GM12878 (cell line): ENCODE results near the gene TCF7L2. TPM values are rescaled to one million over a fixed set of nuclear protein-coding genes. Genes with fewer than 3 reads are reported as not detected.

Experiments used
- ATAC-seq: fragments of 200-7000 bp; cut with Tn5 transposase; 3 replicates; pipeline ENCODE4 v1.9.1; 2020; ENCODE audit warnings: mild to moderate bottlenecking, moderate library complexity
- BruUV-seq: library from RNA; stranded (reverse); fragments of 400-500 nt; replicated peaks from 2 replicates; lab custom pipeline; 2021; lab: Mats Ljungman, UMichigan
- CTCF ChIA-PET: fragments of 300-600 bp; sonication (Branson Sonifier 250); formaldehyde crosslinking; extraction: SDS; loops from one replicate; lab custom pipeline; 2021; ENCODE audit warnings: inconsistent platforms; lab: Yijun Ruan, JAX
- POLR2A ChIA-PET: fragments of 350-600 bp; formaldehyde crosslinking; extraction: SDS; loops from one replicate; lab custom pipeline; 2021; ENCODE audit warnings: inconsistent platforms; lab: Charles Lee
- RAD21 ChIA-PET: fragments of 300-600 bp; sonication (Branson Sonifier 250); formaldehyde crosslinking; loops from one replicate; lab custom pipeline; 2023; ENCODE audit warnings: antibody characterized with exemption; ENCODE audit not compliant: unreplicated experiment; lab: Charles Lee
- SMC1A ChIA-PET: fragments of 300-600 bp; sonication (Branson Sonifier 250); formaldehyde crosslinking; loops from one replicate; lab custom pipeline; 2023; ENCODE audit not compliant: unreplicated experiment, uncharacterized antibody; lab: Charles Lee
- DNase-seq: peaks from one replicate; pipeline ENCODE4 v3.0.0-alpha.2; 2011; ENCODE audit warnings: low read depth, low spot score
- FAIRE-seq: peaks from 3 replicates; lab custom pipeline; 2011; peaks lifted over from hg19 to GRCh38; lab: Jason Lieb, UNC
- H2AFZ ChIP-seq: 2 replicates; pipeline ENCODE4 v1.6.0; 2011; ENCODE audit warnings: low read depth, low read length, control low read depth; ENCODE audit not compliant: control insufficient read depth
- H3K27ac ChIP-seq: 2 replicates; pipeline ENCODE4 v1.5.1; 2011; ENCODE audit warnings: control low read depth; ENCODE audit not compliant: control insufficient read depth, insufficient read depth
- H3K27me3 ChIP-seq, 2 experiments: replicated peaks in 1 of 2; 2 replicates each; pipeline versions ENCODE4 v1.6.0 to v1.6.1; 2011; ENCODE audit warnings: low read length in 1 of 2; ENCODE audit not compliant: control insufficient read depth in 2 of 2, insufficient read depth in 2 of 2
- H3K36me3 ChIP-seq, 2 experiments: 2 replicates each; pipeline ENCODE4 v1.5.1; 2011; ENCODE audit warnings: low read length in 1 of 2; ENCODE audit not compliant: control insufficient read depth in 2 of 2, insufficient read depth in 2 of 2
- H3K4me1 ChIP-seq: 2 replicates; pipeline ENCODE4 v1.6.1; 2011; ENCODE audit warnings: mild to moderate bottlenecking, low read length, moderate library complexity, mixed read lengths; ENCODE audit not compliant: control insufficient read depth, insufficient read depth
- H3K4me2 ChIP-seq: 2 replicates; pipeline ENCODE4 v1.6.0; 2011; ENCODE audit warnings: control low read depth; ENCODE audit not compliant: control insufficient read depth, insufficient read depth
- H3K4me3 ChIP-seq: fragments of 200-600 bp; sonication (generic); 2 replicates; pipeline ENCODE4 v1.5.1; 2016
- H3K79me2 ChIP-seq: 2 replicates; pipeline ENCODE4 v1.6.0; 2011; ENCODE audit warnings: low read length; ENCODE audit not compliant: control insufficient read depth, insufficient read depth
- H3K9ac ChIP-seq: 2 replicates; pipeline ENCODE4 v1.8.0; 2011; ENCODE audit warnings: low read length, control low read depth, mixed read lengths; ENCODE audit not compliant: control insufficient read depth, insufficient read depth
- H3K9me3 ChIP-seq: replicated peaks from 3 replicates; pipeline ENCODE4 v1.5.1; 2011; ENCODE audit warnings: mild to moderate bottlenecking, low read length; ENCODE audit not compliant: control insufficient read depth, insufficient read depth
- H4K20me1 ChIP-seq: 2 replicates; pipeline ENCODE4 v1.6.0; 2011; ENCODE audit not compliant: control insufficient read depth, insufficient read depth
- ATF3 ChIP-seq: IDR thresholded peaks from 2 replicates; pipeline ENCODE4 v1.6.1; 2011; ENCODE audit warnings: low read depth, mild to moderate bottlenecking, low read length, moderate library complexity, borderline replicate concordance; ENCODE audit errors: extremely low read depth
- BMI1 ChIP-seq: fragments of 450-650 bp; IDR thresholded peaks from 2 replicates; pipeline ENCODE4 v1.6.1; 2016; ENCODE audit warnings: mild to moderate bottlenecking, moderate library complexity, borderline replicate concordance
- CEBPB ChIP-seq, 2 experiments: fragments of 150-350 bp in 1 of 2; IDR thresholded peaks; 2 replicates each; pipeline ENCODE4 v1.6.1; 2012 to 2014; ENCODE audit warnings: low read depth in 2 of 2, low read length in 2 of 2, borderline replicate concordance in 1 of 2, inconsistent platforms in 1 of 2
- CREM ChIP-seq: IDR thresholded peaks from 2 replicates; pipeline ENCODE4 v1.6.1; 2014; ENCODE audit warnings: antibody characterized with exemption, low read depth
- CUX1 ChIP-seq: IDR thresholded peaks from 2 replicates; pipeline ENCODE4 v1.6.1; 2012; ENCODE audit warnings: improper control_type of control experiment, low read depth, low read length; ENCODE audit not compliant: insufficient replicate concordance
- IRF4 ChIP-seq: IDR thresholded peaks from 2 replicates; pipeline ENCODE4 v1.6.1; 2011; ENCODE audit warnings: low read depth, low read length
- MTA2 ChIP-seq: fragments of 450-650 bp; IDR thresholded peaks from 2 replicates; pipeline ENCODE4 v1.6.1; 2016; ENCODE audit warnings: low read depth, mild to moderate bottlenecking, moderate library complexity
- RUNX3 ChIP-seq: IDR thresholded peaks from 2 replicates; pipeline ENCODE4 v1.6.1; 2012; ENCODE audit warnings: low read length, inconsistent platforms
- SMAD1 ChIP-seq: fragments of 450-650 bp; IDR thresholded peaks from 2 replicates; pipeline ENCODE4 v1.6.1; 2018; ENCODE audit warnings: mild to moderate bottlenecking, low read depth; ENCODE audit not compliant: partially characterized antibody
- USF2 ChIP-seq: IDR thresholded peaks from 2 replicates; pipeline ENCODE4 v1.6.1; 2011; ENCODE audit warnings: low read depth, low read length, improper control_type of control experiment, borderline replicate concordance
- ZNF24 ChIP-seq: fragments of 450-650 bp; IDR thresholded peaks from 2 replicates; pipeline ENCODE4 v1.6.1; 2017; ENCODE audit warnings: antibody characterized with exemption, mild to moderate bottlenecking
- WGBS: methylation state at CpG from one replicate; pipeline ENCODE4 v1.1.6; 2016; ENCODE audit warnings: low lambda C conversion rate; ENCODE audit not compliant: insufficient replicate concordance, insufficient coverage; ENCODE audit errors: missing lambda C conversion rate; 5-methylcytosine and 5-hydroxymethylcytosine counted together
- in situ Hi-C: fragments of 300-500 bp; cut with MboI; formaldehyde crosslinking; loops from 9 replicates; pipeline ENCODE4 v1.14.3; 2018; ENCODE audit warnings: mixed read lengths
- intact Hi-C: fragments of 100-400 bp; cut with micrococcal nuclease; formaldehyde crosslinking; loops from one replicate; pipeline ENCODE4 v1.14.2; 2022; ENCODE audit not compliant: unreplicated experiment
- polyA plus RNA-seq, 11 experiments: library from polyadenylated mRNA; depleted of rRNA in 4 of 11; unstranded in 6 of 11; stranded (reverse) in 5 of 11; fragments of >200 nt; fragmentation: Nextera tagmentation in 4 of 11; fragmentation: Illumina TruSeq in 1 of 11; extraction: Ambion mirVana in 4 of 11; extraction: Trizol in 1 of 11; gene quantifications; 1 replicate in 1 of 11; 2 replicates in 10 of 11; pipeline versions ENCODE4 v1.2.1 to v1.2.3, GENCODE V29; 2011 to 2016; ENCODE audit warnings: inconsistent platforms in 2 of 11, missing spikeins in 2 of 11, low read depth in 1 of 11
- total RNA-seq, 4 experiments: library from RNA; depleted of rRNA in 3 of 4; stranded (reverse); fragments of >200 nt in 3 of 4; fragmentation: Illumina TruSeq in 1 of 4; extraction: Trizol in 1 of 4; gene quantifications; 2 replicates each; pipeline versions ENCODE4 v1.2.1 to v1.2.3, GENCODE V29; 2013 to 2021

Gene TCF7L2
- total and polyA plus RNA-seq, 10 of the 15 experiments (the other 5 are each of a cell fraction or from before 2014, with no cell fraction given), result 0.02 to 1.1 (median 0.35) TPM; not detected in 4

GRCh38 chr10:113149626-113150025 lies 199.6 kb downstream of the TCF7L2 start (continued):
- TF ChIP-seq CUX1 (no peak), BMI1 (no peak)

- TF ChIP-seq USF2 (no peak), MTA2 (no peak), BMI1 (no peak), IRF4 (no peak), CEBPB (IDR thresholded peaks at IDR 0.05; ENCODE audit: borderline replicate concordance in 1 of 2, low read depth in 2 of 2, low read length in 2 of 2) (no peak), ZNF24 (no peak), CREM (no peak), RUNX3 (no peak), SMAD1 (no peak), ATF3 (no peak)
- Histone ChIP-seq H3K9ac (no peak overlapping the region), H3K4me3 (no peak overlapping the region), H4K20me1 (no peaks in the 10 kb centered on the region), H3K27me3 (no peaks in the 10 kb centered on the region), H3K27ac (no peak overlapping the region), H3K4me1 (no peaks in the 10 kb centered on the region), H3K36me3 (no peaks in the 10 kb centered on the region), H3K4me2 (no peak overlapping the region), H2AFZ (no peak overlapping the region), H3K9me3 (no peaks in the 10 kb centered on the region), H3K79me2 (no peaks in the 10 kb centered on the region)
- in situ Hi-C loops, result no loop called here
- no peak for ATAC-seq
- no TSS peak for BruUV-seq
- RAD21 ChIA-PET, result no interaction called here
- POLR2A ChIA-PET, result no interaction called here
- SMC1A ChIA-PET, result no interaction called here
- WGBS, result 30% methylated on average over 6 of the region's 6 CpGs
- no peak for DNase-seq
- CTCF ChIA-PET, result no interaction called here
- intact Hi-C loops, result no loop called here
- FAIRE-seq, result no peak
Observed at GRCh38 chr10:113151190-113151666, 201.2 kb downstream of the TCF7L2 start.
